GM21423 (cell line): ENCODE data around the gene FOXK1.
A peak's percentile ranks its signal among the peaks of the same experiment; 100 is the strongest.

Experiments
- ATAC-seq: cut with Tn5 transposase; IDR thresholded peaks from one replicate; pipeline ENCODE4 v1.9.1; 2021; ENCODE audit warnings: mild to moderate bottlenecking, moderate library complexity; ENCODE audit not compliant: unreplicated experiment

FOXK1 gene

DNA sequence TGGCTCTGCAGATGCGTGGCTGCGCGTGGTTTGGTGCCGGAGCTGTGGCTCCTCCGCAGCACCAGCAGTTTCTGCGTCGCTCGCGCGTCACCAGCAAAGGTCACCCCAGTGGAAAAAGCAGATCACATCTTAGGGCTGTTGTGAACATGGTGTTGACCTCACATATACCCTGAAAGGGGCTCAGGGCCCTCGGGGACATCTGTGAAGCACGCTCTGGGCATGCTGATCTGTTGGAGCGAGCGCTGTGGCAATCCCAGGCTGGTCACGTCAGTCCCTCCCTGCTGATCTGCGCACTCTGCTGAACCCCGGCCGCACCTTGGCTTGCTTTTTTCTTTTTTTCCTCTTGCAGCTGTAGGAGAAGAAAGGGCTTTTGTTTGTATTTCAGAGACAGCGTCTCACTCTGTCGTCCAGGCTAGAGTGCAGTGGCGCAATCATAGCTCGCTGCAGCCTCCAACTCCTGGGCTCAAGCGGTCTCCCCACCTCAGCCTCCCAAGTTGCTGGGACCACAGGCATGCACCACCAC lies 60.0 kb downstream of the FOXK1 start:
- no peak for ATAC-seq

DNA sequence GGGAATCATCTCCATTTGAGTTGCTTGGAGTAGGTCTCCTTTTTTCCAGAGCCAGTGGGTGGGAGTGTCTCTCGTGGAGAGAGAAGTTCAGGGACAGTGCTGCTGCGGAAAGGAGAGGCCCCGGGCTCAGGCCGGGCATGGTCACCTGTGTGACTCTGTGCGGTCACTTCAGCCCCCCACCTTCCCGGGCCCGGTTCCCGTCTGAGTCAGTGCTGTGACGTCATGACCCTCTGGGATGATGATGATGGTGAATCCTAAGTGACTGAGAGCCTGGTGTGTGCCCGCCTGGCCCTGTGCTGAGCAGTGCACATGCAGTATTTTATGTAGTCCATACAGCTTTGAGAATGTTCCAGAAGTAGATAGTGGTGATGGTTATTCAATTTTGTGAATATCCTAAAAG lies 60.8 kb downstream of the FOXK1 start:
- ATAC-seq = no peak

DNA sequence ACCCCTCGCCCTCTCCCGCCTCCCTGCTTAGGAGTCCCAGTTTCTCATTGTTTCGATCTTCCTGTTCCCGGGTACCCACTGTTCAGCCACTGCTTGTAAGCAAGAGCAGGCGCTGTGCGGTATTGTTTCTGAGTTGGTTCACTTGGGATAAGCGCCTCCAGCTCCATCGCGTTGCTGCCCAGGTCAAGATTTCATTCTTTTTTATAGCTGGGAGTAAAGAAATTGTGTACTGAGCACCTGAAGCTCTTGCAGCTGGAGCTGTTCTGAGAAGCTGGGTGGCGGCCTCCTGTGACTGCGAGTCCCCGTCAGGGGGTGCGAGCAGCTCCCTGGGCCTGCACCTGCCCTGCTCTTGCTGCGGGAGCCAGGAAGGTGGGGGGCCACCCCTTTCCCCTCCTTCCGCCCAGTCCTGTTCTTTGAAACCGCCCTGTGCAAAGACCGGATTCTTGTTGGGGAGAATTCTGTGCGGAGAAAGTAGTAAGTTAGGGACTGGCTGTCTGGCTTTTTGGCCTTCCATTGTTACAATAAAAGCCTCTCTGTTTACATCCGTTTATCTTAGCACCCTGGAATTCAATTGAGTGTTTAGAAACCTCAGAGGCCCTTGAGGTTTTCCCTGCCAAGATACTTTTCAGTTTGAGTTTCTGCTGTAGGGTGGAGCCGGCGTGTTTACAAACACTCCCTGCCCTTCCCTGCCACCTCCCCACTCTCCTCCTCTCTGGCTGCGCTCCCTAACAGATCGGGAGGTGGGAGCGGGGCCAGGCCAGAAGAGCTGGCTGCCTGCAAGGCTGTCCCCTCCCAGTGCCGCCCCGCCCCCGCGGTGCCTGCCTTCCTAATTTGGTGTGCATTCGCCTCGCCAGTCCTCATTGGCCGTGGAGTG lies 62.5 kb downstream of the FOXK1 start:
- ATAC-seq = peak; percentile 71

DNA sequence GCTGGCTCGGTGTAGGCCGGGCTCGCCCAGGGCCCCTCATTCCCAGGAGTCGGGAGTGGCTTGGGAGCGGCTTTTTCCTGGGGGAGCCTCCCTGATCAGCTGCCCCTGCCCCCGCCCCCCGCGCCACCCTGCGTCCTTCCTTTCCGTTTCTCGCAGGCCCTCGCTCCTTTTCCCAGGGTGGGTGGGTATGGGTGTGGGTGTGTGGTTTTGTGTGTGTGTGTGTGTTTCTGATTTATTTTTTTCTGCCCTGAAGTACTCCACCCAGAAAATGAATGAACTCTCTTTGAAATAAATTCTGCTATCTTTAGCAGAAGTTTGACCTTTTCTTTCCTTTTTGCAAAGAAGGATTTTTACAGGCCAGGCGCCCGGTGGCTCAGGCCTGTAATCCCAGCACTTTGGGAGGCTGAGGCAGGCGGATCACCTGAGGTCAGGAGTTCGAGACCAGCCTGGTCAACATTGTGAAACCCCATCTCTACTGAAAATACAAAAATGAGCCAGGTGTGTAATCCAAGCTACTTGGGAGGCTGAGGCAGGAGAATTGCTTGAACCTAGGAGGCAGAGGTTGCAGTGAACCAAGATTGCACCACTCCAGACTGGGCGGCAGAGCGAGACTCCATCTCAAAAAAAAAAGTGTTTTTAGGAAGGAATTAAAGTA lies 63.3 kb downstream of the FOXK1 start:
- ATAC-seq = no peak

DNA sequence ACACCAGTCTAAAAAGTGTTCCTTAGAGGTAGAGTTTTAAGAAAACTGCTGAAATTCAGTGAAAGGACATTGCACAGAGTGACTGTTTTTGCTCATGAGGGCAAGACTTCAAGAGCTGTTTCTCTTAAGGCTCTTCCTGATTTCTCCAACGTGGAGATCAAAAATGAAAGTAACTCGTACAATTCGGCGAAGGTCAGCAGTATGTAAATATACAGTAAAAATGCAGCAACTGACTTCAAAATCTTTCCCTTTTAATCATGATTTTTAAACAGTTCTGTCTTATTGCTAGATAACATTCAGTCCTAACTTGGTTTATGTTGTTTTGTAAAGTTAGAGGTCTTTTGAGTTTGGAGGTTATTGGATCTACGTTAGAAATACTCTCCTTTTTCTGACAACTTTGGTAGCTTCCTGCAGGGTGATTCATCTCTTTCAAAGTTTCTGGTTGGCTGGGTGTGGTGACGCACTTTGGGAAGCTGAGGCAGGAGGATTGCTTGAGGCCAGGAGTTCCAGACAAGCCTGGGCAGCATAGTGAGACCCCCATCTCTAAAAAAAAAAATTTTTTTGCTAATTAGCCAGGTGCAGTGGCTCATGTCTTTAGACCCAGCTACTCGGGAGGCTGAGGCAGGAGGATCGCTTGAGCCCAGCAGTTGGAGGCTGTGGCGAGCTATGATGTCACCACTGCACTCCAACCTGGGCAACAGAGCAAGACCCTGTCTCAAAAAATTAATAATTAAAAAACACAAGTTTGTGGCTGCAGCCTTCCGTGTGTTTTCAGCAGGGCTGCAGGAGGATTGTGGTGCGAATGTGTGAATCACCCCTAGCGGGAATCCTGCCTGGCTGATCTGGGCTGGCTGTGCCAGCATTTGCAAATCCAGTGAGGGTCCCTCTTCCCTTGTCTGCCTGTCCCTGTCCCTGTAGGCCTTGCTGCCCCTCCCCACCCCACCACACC lies 64.2 kb downstream of the FOXK1 start:
- ATAC-seq = no peak

DNA sequence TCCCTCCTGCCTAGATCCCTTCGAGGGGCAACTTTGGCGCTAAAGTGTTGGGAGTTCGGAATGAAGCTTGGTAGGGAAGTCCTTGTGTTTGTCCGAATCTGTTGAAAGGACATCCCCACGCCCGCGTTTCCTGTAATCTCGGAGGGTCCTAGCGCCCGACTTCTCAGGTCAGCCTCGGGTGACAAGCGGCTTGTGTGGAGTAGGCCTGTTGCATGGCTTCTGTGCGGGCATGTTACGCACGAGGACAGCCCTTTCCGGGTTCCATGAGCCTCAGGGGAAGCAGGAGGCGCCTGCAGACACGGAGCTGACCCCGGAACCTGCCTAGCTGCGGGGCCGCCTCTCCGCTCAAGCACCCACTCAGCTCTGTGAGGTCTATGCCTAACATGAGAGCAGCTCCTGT lies 64.9 kb downstream of the FOXK1 start:
- ATAC-seq = no peak

DNA sequence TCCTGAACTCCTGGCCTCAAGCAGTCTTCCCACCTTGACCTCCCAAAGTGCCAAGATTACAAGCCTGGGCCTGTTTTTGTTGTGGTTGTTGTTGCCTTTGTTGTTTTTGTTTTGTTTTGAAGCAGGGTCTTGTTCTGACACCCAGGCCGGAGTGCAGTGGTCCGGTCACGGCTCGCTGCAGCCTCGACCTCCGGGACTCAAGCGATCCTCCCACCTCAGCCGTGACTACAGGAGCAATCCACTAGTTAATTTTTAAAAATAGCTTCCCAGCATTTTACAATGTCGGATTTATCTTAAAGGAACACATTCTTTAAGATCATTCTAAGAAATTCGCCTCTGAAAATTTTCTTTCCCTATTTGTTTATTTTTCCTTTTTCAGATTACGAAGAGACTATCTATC lies 65.7 kb downstream of the FOXK1 start:
- ATAC-seq = no peak

DNA sequence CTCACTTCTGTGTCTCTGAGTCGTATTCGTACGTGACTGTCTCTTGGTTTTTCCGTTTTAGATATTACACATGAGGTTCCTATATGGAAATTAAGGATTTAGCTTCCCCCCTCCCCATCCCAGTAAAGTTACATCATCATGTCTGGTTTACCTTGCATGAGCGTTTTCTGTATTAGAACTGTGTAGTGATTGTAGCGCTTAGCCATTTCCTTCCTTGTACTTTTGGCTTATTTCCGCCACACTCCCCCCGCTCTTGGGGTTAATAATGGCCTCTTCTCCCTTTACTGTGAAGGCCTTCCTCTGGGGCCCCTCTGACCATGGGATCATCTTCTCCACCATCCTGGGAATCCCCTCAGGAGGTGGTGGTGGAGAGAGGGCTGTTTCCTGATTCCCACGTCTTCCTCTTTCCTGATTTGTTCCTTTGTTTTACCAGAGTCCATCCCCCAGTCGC lies 66.2 kb downstream of the FOXK1 start:
- no peak for ATAC-seq

DNA sequence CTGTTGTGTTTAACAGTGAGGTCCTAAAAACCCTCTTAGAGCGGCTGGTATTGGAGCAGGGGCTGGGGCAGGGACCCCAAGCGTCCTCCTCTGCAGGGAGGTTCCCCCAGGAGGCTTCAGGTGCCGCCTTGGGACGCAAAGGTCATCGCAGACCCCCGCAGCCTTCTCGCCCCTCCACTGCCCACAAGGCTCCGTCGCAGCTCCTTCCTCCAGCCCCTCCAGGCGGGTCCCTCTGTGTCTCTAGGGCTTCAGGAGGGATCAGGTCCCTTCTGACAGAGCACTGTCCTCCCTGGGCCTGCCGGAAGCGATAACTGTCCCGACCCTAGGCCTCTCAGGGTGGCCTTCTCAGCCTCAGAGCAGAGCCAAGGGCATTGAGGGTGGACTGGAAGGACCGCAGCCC lies 67.3 kb downstream of the FOXK1 start:
- ATAC-seq = no peak

DNA sequence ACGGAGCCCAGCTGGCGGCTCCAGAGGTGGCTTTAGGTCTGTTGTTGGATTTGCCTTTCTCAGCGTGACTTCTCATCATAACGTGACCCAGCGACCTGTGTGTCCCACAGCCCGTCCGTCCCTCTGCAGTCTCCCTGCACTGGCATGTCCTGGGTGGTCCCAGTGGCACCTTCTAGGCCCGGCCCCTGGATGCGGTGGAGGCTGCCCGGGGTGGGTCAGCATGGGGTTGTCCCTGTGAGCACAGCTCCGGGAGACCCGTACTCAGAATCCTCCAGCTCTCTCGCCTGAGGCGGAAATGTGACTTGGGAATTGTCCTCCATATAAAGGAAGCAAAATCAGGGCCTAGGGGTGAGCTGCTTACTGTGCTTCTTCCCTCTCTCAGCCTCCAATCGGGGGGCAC lies 67.7 kb downstream of the FOXK1 start:
- no peak for ATAC-seq

DNA sequence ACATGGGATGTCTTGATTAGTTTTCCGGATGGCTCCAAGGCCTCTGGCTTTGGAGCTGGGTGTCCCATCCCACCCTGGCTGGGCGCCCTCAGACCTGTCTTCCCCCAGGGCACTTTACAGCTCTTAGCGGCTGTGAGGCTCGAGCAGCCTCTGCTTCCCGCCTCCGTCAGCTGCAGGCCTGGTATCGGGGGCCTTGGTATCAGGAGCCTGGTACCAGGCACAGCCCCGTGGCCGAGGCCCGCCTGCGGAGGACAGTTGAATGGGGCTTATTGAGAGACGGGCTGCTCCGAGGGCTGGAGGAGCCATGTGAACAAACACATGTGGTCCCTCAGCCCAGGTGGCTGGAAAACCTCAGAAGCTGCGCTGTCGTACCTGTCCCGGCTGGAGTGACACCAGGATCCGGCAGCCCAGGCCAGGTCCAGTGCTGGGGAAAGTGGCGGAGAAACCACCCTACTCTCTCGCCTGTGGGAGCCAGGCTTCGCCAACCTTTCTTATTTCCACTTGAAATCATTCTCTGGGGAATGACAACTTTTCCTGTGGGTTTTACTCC lies 69.4 kb downstream of the FOXK1 start:
- no peak for ATAC-seq

DNA sequence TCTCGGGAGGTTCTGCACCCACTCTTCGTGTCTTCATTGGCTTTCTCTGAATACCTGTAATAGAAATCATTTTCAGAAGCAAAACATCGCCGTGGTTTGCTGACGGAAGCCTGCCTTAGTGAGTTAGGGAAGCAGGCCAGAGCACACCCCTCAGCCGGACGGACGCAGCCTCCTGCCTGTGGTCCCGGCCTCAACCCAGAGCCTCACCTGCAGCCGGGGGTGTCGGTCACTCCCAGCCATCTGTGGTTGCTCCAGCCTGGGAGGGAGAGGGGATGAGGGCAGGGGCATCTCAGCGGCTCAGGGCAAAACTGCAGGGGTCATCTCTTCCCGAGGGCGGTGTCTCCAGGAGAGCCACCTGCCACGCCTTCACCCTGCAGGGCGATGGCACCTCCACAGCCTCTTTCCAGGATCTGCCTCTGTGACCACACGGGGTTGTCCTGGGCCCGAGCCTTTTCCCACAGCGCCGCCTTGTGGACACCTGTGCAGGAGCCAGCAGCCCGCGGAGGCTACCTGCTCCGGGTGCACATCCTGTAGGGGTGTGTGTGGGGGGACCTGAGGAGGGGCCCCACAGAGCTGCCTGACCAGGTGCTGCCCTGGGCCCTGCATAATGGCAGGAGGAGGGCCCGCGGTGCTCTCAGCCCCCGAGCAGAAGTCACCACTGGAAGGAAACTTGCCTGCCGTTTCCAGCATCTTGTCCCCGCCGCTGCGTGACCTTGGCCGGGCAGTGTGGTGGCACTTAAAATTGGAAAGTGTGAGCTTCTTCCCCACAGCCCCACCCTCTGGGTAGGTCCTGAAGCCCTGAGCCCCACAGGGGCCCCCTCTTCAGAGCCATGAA lies 71.7 kb downstream of the FOXK1 start:
- peak; percentile 80 for ATAC-seq

DNA sequence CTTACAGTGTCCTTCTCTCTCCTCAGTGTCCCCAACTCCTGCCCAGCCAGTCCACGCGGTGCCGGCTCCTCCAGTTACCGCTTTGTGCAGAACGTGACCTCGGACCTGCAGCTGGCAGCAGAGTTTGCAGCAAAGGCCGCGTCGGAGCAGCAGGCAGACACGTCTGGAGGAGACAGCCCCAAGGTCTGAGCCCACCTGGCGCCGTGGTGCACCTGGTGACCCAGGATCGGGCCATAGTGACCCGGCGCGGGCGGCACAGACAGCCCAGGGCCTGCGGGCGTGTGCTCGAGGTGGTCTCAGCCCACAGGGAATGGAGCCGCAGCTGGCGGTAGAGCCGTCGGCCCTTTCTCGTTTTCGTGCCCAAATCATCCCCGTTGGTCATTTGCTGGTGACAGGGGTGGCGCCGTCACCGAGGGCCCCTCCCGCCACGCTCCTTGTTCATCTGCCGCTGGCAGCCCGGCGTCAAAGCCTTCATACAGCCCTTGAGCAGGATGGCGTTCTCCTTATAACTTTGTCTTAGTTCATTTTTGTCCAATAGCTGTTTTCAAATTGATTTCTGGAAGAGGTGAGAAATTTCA lies 72.4 kb downstream of the FOXK1 start:
- ATAC-seq = no peak

DNA sequence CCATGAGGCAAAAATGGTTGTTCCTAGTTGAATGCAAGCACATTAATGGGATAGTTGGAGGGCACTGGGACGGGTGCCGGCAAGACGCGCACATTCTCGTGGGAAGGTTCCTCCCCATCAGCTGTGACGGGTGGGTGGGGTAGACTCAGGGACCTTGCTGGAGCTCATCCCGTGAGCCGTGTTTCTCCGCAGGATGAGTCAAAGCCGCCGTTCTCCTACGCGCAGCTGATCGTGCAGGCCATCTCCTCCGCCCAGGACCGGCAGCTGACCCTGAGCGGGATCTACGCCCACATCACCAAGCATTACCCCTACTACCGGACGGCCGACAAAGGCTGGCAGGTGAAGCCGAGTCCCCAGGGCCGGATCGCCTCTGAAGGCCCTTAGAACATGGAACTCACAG lies 73.0 kb downstream of the FOXK1 start:
- no peak for ATAC-seq

DNA sequence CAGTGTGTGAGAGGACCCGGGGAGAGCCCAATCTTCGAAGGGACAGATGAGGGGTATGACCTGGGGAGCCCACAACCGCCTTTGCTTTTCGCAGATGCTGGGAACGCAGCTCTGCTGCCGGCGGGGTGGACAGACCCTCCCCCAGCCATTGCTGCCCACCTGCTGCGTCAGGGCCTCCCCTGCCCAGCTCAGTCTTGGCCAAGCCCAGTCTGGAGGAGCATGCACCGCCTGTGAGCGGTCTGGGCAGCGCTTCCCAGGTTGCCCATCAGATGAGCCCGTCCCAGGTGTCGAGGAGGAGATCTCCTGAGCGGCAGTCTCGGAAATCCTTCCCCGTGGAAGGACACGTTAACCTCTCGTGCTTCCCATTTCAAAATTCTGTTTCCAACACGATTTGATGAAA lies 76.0 kb downstream of the FOXK1 start:
- no peak for ATAC-seq

DNA sequence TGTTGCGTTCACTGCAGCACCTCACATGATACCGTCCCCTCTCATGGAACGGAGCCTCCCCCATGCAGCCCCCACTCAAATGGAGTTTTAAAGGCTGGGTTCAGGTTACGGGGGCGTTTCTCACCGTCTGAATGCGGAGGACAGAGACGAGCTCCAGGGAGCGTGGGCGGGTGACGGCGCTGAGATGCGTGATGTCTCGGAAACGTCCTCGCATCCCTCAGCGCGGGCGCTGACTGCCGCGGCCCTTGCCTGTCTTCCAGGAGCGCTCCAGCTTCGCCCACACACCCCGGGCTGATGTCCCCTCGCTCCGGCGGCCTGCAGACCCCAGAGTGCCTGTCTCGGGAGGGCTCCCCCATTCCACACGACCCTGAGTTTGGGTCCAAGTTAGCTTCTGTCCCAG lies 76.7 kb downstream of the FOXK1 start:
- ATAC-seq = no peak

DNA sequence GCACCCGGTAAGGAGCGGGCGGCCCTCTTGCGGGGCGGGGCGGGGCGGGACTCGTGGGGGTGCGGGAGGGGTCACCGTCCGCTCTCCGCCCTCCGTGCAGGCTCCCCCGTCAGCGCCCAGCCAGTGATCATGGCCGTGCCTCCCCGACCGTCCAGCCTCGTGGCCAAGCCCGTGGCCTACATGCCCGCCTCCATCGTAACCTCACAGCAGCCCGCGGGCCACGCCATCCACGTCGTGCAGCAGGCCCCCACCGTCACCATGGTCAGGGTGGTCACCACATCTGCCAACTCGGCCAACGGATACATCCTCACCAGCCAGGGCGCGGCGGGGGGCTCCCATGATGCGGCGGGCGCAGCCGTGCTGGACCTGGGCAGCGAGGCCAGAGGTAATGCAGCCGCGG lies 77.1 kb downstream of the FOXK1 start:
- no peak for ATAC-seq

DNA sequence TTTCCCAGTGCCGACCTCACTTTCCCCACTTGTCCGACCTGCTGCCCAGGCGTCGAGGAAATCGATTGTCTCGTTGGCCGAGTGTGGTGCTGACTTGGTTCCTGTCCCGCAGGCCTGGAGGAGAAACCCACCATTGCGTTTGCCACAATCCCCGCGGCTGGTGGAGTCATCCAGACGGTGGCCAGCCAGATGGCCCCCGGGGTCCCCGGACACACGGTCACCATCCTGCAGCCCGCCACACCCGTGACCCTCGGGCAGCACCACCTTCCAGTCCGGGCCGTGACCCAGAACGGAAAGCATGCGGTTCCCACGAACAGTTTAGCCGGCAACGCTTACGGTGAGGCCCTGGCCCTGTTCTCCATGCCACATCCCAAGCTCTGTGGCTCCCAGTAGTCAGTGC lies 78.9 kb downstream of the FOXK1 start:
- ATAC-seq = no peak
